ENCODE results near the gene BEST2.
A peak's percentile ranks its signal among the peaks of the same experiment; 100 is the strongest.

BEST2 gene

DNA sequence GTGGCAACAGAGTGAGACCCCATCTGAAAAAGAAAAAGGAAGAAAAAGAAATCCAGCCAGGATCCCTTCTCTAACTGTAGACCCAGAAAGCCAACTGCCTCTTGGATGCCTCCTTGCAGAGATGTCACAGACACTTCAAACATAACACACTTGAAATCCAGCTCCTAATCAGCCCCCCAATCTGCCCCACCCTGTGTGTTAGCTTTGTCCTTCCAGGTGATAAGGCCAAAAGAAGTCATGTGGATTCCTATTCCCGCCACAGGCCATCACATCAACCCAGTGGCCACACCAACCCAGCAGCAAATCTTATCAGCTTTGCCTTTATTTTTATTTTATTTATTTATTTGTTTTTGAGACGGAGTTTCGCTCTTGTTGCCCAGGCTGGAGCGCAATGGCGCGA is 8.1 kb downstream of the BEST2 start:
- H3K27me3 Mint-ChIP-seq (ENCODE audit: low read depth): no peaks in the 10 kb centered on the region
- TF ChIP-seq, protein P1, sequence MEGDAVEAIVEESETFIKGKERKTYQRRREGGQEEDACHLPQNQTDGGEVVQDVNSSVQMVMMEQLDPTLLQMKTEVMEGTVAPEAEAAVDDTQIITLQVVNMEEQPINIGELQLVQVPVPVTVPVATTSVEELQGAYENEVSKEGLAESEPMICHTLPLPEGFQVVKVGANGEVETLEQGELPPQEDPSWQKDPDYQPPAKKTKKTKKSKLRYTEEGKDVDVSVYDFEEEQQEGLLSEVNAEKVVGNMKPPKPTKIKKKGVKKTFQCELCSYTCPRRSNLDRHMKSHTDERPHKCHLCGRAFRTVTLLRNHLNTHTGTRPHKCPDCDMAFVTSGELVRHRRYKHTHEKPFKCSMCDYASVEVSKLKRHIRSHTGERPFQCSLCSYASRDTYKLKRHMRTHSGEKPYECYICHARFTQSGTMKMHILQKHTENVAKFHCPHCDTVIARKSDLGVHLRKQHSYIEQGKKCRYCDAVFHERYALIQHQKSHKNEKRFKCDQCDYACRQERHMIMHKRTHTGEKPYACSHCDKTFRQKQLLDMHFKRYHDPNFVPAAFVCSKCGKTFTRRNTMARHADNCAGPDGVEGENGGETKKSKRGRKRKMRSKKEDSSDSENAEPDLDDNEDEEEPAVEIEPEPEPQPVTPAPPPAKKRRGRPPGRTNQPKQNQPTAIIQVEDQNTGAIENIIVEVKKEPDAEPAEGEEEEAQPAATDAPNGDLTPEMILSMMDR (IDR thresholded peaks at IDR 0.05; ENCODE audit: unreplicated experiment in 3 of 3): no peak
- H3K36me3 Mint-ChIP-seq (ENCODE audit: low read depth): peaks cover 15% of the 10 kb centered on the region
- H3K27ac Mint-ChIP-seq: no peak overlapping the region
- no peaks in the 10 kb centered on the region for H3K4me1 Mint-ChIP-seq
- peak overlapping the region in 1 of 3 experiments; percentile 38 for H3K4me3 Mint-ChIP-seq
- no peaks in the 10 kb centered on the region for H3K9me3 Mint-ChIP-seq

DNA sequence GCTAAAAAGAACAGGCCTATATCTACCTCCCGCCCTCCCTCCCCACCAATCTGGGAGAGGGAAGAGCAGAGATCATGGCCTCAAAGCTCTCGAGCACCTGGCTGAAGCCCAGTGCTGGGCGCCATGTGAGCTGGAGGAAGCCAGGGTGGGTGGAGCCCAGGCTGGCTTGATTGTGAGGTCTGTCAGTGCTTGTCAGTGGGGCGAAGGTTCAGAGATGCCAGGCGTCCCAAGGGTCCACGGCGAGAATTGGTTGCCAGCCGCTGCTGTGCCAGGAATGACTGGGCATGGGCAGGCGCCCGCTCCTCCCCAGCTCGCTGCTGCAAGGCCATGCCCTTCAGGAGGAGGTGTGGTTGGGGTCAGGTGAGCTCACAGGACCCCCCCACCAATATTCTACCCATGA is 11.5 kb downstream of the BEST2 start:
- peaks cover 28% of the 10 kb centered on the region for H3K36me3 Mint-ChIP-seq (ENCODE audit: low read depth)
- H3K27me3 Mint-ChIP-seq (ENCODE audit: low read depth): no peaks in the 10 kb centered on the region
- H3K9me3 Mint-ChIP-seq: no peaks in the 10 kb centered on the region
- H3K4me3 Mint-ChIP-seq: no peak overlapping the region
- no peak overlapping the region for H3K27ac Mint-ChIP-seq
- TF ChIP-seq, protein P1 (IDR thresholded peaks at IDR 0.05; ENCODE audit: unreplicated experiment in 3 of 3): no peak
- no peaks in the 10 kb centered on the region for H3K4me1 Mint-ChIP-seq

DNA sequence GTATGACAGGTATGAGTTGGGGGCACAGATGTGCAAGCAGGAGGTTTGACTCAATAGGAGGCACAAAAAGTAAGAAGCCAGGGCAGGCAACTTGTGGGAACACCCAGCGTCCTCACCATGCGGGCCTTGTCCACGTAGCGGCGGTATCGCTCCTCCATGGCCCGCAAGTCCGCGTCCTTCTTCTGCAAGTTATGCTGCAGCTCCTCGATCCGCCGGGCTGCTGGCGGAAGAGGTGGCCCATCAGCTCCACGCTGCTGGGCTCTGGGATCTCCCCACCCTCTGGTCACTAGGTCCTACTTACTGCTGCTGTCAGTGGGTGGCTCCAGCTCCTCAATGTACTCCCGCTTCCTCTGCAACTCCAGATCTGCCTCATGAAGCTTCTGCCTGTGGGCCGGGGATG is 13.1 kb downstream of the BEST2 start:
- Mint-ChIP-seq H3K4me1 (peaks cover 4% of the 10 kb centered on the region), H3K27me3 (ENCODE audit: low read depth) (no peaks in the 10 kb centered on the region), H3K36me3 (ENCODE audit: low read depth) (peaks cover 28% of the 10 kb centered on the region), H3K9me3 (no peaks in the 10 kb centered on the region), H3K27ac (no peak overlapping the region), H3K4me3 (no peak overlapping the region)
- TF ChIP-seq, protein P1 (IDR thresholded peaks at IDR 0.05; ENCODE audit: unreplicated experiment in 3 of 3): no peak

DNA sequence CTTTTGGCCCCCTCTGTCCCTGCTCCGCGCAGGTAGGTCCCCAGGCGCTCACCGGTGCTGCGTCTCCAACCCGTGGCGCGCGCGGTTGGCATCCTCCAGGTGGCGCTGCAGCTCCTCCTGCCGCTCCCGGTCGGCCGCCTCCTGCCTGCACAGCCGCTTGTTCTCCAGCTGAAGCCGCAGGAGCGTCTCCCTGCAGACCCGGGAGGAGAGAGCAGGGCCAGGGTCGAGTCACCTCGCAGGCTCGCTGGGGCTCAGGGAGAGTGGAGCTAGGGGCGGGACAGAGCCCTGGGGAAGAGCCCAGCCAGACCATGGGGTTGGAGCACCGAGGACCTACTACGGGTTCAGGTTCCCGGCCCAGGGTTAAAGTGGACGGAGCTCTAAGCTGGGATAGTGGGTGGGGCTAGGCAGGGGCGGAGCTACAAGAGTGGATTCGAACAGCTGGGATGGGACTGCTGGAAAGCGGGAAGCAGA is 14.5 kb downstream of the BEST2 start:
- TF ChIP-seq, protein P1 (IDR thresholded peaks at IDR 0.05; ENCODE audit: unreplicated experiment in 3 of 3): peak; percentile 64 to 67 (median 66)
- H3K36me3 Mint-ChIP-seq (ENCODE audit: low read depth): peaks cover 24% of the 10 kb centered on the region
- peaks cover 9% of the 10 kb centered on the region for H3K4me1 Mint-ChIP-seq
- H3K9me3 Mint-ChIP-seq: no peaks in the 10 kb centered on the region
- H3K27me3 Mint-ChIP-seq (ENCODE audit: low read depth): peaks cover 4% of the 10 kb centered on the region
- H3K4me3 Mint-ChIP-seq: peak overlapping the region; percentile 23 to 74 (median 71)
- no peak overlapping the region for H3K27ac Mint-ChIP-seq

DNA sequence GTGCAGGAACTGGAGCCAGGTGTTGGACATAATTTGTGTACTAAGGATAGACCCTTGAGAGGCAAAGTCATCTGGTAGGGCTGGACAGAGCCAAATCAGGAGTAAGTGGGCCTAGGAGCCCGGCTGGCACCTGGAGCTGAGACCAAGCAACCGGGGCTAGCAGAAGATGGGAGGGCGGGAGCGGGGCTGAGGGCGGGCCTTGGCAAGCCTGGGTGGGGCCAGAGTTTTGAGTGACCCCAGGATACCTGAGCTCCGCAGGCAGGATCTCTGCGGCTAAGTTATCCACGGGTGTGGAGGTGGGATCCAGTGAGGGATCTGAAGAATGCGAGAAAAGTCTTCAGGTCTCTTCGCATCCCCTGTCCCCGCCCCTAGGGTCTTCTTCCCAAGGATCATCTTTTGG is 15.6 kb downstream of the BEST2 start:
- peaks cover 20% of the 10 kb centered on the region for H3K36me3 Mint-ChIP-seq (ENCODE audit: low read depth)
- TF ChIP-seq, protein P1 (IDR thresholded peaks at IDR 0.05; ENCODE audit: unreplicated experiment in 3 of 3): no peak
- peaks cover 9% of the 10 kb centered on the region for H3K4me1 Mint-ChIP-seq
- H3K4me3 Mint-ChIP-seq: no peak overlapping the region
- H3K27ac Mint-ChIP-seq: no peak overlapping the region
- H3K9me3 Mint-ChIP-seq: no peaks in the 10 kb centered on the region
- H3K27me3 Mint-ChIP-seq (ENCODE audit: low read depth): peaks cover 4% of the 10 kb centered on the region

DNA sequence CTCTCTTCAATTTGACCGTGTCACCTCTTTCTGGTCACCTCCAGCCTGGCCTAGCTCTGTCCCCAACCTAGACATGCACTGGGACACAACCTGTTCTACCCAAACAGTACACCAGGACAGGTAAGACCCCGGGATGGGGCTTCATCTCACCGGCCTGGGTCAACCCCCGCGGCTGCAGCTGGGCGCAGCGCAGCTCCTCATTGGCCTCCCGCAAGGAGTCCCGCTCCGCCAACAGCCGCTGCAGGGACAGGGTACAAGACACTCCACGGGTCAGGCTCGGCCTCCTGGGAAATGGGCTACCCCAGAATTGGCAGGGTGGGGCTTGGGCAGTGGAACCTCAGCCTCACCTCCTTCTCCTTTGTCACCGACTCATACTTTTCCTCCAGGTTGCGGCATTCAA is 16.1 kb downstream of the BEST2 start:
- peaks cover 20% of the 10 kb centered on the region for H3K36me3 Mint-ChIP-seq (ENCODE audit: low read depth)
- TF ChIP-seq, protein P1 (IDR thresholded peaks at IDR 0.05; ENCODE audit: unreplicated experiment in 3 of 3): no peak
- no peaks in the 10 kb centered on the region for H3K9me3 Mint-ChIP-seq
- no peak overlapping the region for H3K27ac Mint-ChIP-seq
- H3K4me1 Mint-ChIP-seq: peaks cover 9% of the 10 kb centered on the region
- H3K27me3 Mint-ChIP-seq (ENCODE audit: low read depth): peaks cover 4% of the 10 kb centered on the region
- H3K4me3 Mint-ChIP-seq: no peak overlapping the region

Data from nephron (organoid).